Kidney capillary endothelial cell (primary cell): ENCODE measurements around the gene CELSR3.
A peak's percentile ranks its signal among the peaks of the same experiment; 100 is the strongest.

Source experiments
- DNase-seq: peaks from one replicate; pipeline ENCODE4 v3.0.0-alpha.2; 2018; ENCODE audit warnings: low spot score

The CELSR3 gene

DNA sequence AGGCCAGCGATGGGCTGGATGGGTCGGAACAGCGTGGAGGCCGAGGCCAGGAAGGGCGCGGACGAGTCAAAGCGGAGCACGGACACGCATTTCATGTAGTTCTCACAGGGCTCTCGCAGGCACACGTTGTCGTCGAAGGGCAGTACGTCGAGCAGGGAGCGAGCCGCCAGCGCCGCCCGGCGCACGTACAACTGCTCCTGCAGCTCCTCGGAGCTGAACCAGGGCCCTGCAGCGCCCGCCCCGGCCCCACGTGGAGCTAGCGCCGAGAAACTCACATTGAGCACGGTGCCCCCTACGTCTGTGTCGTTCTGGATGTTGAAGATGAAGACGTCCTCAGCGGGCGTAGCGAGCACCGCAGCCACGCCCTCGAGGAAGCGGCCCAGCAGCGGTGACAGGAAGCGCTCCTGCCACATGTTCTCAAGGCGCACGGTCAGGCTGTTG, 5.8 kb downstream of the CELSR3 start:
- DNase-seq = no peak

DNA sequence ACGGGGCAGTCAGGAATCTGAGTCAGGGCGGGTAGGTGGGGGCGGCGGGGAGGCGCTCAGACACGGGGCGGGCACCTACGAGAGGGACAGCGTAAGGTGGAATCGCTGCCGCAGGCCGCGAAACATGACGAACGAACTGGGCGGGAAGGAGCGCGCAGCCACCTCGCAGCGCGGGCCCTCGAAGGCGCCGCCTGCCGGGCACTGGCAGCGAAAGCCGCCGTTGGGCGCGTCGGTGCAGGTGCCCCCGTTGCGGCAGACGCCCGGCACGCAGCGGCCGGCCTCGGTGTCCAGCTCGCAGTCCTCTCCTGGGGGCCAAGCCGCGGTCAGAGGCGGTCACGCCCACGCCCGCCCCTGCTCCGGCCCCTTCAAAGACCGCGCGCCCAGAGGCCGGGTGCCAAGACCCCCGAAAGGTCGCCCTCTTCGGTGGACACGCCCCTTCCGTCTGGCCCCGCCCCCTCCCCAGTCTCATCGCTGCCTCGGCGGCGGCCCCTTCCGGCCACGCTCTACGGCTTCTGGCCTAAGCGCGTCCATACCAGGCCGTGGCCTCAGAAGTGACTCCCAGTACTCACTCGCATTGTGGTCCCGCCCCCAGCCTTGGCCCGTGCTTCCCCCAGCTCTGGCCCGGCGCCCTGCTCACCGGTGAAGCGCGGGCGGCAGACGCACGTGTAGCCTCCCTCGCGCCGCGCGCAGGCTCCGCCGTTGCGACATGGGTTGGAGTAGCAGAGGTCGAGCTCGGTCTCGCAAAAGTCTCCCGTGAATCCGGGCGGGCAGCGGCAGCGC, 6.4 kb downstream of the CELSR3 start:
- peak; percentile 81 for DNase-seq

DNA sequence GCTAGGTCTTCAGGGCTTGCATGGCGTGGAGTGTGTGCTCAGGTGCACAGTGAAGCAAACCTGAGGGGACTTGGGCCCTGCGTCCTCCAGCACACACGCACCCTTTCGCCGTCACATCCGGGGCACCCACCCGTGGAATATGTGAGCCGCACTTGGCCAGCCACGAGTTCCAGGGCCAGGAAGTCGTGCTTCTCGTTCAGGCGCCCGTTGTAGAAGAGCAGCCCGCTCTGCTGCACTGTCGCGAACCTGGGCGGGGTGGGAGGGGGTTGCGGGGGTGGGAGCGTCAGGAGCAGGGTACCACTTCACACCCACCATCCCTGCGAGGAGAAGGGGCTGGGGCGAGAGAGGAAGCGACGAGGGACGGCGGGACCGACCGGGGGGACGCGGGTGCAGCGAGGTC, 7.1 kb downstream of the CELSR3 start:
- no peak for DNase-seq

DNA sequence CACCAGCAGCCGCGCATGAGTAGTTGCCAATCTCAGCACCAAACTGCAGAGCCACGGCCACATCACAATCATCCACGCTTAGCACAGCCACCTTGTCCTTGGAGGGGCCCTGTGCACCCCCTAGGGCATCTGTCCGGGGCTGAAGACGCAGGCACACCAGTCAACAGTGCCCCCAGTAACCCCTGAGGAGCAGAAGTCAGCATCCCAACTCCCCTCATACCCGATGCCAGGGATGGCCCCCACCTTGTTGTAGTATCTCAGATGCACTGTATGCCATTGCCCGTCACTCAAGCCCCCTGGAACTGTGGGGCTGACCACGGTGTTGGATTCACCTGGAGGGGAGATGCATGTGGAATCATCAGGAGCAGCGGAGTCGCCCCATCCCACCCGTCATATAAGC, 7.6 kb downstream of the CELSR3 start:
- DNase-seq = no peak

DNA sequence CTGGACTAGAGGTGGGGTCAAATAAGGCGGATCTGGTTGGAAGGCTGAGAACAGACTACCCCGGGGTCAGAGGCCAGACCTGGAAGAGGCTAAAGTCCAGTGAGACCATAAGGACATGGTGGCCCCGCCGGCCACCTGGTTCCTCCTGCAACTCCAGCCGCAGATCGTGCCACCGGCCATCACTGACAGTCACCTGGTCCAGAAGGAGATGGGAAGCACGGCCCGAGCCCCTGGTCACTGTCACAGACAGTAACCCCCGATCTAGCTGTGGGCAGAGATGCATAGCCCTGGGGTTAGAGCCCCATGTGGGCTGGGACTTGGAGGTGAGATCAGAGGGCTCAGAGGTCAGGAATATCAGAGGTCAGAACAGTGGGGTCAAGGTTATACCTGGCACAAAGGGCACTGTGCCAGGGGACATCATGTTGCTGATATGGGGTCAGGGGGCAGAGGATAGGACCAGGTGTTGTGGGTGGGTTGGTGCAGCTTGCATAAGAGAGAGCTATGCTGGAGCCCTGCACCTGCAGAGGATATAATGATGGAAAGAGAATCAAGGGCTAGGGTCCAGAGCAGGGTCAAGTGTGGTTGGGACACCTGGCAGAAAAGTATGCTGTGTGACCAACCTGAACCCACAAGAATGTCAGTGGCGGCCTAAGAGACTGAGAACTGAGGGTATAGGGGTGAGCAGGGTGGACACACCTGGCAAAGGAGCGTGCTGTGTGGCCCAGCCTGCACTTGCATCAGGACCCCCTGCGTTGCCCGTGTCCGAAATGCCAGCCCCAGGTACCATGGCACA, 9.6 kb downstream of the CELSR3 start:
- no peak for DNase-seq

DNA sequence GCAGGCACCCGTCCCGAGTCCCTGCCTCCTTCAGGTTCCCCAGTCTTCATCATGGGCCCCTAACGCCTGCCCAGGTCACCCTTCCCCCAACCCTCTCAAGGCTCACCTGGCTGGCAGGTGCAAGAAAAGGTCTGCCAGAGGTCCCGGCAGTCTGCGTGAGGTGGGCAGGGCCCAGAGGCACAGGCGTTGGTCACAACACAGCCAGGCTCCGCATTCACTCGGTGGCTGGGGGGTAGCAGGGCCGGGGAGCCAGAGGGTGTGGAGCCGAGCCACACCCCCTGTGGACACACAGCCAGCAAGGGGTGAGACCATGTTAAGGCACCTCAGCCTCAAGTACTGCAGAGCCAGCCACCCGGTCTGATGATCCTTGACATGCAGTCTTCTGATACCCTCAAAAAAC, 10.9 kb downstream of the CELSR3 start:
- no peak for DNase-seq

DNA sequence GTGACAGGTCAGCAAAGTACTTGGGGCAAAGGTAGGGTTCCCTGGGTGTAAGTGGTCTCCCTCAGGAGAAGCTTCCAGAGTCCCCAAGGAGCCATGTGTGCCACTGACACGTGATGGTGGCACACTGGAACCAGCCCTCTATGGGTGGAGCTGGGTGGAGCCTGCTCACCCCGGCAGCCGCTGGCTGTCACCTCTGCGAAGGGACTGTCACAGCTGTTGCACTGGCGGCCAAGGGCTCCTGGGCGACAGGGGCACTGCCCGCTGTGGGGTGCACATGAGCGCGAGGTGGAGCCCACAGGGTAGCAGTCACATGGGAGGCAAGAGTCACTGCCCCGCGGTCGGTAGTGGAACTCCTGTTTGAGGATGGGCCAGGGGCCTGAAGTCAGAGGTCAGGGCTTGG, 12.0 kb downstream of the CELSR3 start:
- DNase-seq = no peak

DNA sequence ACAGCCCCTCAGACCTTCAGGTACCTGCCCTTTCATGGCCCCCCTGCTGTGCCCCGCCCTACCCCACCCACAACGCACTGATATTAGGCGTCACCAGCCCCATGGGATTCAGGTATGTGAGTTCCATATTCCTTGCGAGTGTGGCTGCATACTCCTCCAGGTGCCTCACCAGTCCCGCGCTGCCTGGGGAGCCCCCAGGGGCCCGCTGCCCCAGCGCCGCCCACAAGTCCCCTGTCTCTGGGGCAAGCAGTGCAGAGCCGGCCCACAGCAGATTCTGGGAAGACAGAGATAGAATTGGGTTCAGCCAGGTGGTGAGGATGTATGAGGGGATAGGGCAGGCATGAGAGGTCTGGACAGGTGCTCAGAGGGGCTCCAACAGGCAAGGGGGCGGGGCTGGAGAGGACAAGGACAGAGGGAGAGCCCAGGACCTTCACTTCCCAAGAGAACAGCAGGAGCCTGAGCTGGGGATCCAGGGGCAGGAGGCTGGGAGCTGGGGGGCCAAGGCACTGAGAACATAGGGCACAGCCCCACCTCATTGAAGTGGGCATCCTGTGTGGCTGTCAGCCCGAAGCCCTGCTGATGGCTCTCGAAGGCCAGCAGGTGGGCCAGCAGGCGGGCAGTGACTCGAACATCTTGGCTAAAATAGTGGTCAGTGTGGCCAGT, 14.4 kb downstream of the CELSR3 start:
- no peak for DNase-seq

DNA sequence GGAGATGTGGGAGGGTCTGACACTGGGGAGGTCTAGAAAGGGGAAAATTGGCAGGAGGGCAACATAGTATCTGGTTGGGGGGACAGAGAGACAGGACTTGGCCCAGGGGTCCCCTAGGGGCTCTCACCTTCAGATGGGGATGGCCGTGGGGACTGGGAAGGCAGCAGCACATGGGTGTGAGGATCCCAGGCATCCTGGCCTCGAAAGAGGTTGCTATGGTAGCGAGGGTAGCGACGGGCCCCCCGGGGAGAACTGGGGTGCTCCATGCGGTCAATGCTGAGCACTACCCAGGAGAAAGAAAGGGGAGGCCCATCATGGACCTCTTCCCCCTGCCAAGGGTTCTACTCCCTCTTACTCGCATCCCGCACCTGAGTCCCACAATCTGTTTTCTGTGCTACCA, 15.0 kb downstream of the CELSR3 start:
- DNase-seq = no peak

DNA sequence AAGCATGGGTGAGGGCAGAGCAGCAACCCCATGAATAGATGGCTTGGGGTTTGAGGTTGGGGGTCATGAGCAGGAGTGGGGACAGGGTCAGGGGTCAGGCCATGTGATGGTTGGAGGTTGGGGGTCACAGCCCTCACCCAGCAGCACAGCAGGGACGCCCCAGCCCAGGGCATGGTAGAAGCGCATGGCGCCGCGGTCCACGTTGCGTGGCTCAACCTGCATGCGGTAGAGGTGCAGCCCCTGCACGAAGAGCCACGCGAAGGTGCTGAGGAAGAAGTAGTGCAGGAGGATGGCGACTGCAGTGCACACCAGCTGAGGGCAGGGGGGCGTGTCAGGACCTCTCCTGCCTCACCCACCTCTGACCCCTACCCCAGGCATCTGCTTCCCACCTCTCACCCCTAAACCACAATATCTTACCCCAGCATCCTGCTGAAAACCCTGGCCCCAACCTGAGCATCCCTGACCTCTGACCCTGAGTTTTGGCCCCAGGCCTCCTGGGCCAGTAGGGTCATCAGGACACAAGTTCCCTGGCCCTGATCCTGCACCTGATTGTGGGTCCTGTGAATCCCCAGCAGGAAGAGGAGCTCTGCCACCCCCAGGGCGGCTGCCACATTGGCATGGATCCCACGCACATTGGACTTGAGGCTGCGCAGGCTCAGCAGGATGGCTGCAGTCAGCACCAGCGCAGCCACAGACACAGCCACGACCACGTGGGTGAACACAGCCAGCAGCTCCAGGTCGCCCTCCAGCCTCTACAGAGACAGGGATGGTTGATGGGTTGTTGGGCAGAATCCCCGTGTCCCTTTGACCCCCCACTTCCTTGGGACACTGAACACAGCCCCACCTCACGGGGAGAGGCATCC, 17.6 kb downstream of the CELSR3 start:
- no peak for DNase-seq

DNA sequence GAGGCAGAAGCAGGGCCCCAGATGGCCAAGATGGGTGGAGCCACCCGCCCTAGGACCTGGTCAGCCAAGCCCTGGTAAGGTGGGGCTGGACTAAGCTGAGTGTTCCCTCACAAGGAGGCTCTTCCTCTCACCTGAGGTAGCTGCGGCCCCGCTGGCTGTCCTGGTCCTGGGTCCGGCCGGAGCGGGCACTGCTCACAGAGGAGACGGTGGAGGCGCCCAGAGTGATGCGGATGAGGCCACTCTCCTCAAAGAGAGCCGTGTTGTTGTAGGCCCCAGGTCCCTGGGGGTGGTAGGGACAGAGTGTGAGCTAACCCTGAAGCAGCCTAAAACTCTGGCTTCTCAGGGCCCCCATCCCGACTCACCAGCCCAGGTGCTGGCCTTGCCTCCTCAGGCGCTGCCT, 20.1 kb downstream of the CELSR3 start:
- no peak for DNase-seq

DNA sequence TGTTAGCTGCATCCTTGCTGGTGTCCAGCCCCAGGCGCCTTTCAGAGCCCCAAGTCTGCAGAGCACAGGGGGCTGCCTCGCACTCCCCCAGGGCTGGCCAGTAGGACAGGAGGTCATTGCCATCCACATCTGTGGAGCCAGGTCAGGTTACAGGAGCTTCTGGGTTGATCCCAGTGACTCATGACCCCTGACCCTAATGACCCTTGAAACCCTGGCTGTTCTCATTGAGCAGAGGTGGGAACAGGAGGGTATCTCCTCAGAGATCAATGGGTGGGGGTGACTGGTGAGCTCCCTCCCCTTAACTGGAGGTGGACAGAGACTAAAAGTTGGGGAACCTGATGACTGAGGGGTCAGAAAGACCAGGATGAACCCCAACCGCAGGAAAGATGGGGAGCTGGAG, 21.3 kb downstream of the CELSR3 start:
- DNase-seq = no peak

DNA sequence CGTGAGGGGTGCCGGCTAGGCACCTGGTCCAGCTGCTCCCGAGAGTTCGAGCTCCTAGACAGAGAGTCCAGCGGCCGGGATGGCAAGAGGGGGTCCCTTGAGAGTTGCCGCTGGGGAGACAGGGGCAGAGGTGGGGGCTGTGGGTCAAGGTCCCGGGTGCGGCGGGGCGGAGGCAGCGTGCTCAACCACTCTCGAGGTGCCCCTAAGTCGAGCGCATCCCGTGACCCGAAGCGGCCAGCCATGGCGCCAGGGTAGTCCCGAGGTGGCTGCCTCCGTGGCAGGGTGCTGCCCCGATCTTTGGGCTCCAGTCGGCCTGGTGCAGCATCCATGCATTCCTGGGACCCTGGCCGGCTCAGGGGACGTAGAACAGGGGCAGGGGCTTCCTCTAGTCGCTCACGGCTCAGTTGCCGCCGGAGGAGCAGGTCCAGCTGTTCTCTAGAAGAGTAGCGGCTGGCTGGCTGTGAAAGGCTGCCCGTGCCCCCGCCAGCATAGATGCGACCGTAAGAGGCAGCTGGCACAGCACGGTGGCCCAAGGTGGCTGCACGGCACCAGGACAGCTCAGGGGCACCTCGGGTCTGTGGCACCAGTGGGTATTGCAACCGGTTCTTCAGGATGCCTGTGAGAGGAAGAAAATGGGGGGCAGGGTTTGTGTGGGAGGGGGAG, 22.6 kb downstream of the CELSR3 start:
- DNase-seq = no peak

DNA sequence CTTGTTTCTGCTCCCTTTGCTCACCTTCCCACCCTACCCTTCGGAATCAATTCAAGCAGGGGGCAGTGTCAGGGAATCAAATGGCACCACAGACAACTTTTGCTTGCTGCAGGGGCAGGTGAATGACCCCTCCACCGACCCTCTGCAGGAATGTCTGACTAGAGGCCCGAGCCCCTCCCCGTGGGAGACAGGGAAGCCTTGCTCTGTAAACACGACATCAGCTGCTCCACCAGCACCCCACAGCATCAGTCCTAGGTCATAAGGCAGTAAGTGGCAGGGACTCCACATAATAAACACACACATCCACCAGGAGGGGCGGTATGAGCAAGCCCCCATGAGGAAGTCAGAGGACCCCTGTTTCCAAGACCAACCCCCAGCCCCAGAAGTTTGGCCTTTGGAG, 25.4 kb downstream of the CELSR3 start:
- no peak for DNase-seq

DNA sequence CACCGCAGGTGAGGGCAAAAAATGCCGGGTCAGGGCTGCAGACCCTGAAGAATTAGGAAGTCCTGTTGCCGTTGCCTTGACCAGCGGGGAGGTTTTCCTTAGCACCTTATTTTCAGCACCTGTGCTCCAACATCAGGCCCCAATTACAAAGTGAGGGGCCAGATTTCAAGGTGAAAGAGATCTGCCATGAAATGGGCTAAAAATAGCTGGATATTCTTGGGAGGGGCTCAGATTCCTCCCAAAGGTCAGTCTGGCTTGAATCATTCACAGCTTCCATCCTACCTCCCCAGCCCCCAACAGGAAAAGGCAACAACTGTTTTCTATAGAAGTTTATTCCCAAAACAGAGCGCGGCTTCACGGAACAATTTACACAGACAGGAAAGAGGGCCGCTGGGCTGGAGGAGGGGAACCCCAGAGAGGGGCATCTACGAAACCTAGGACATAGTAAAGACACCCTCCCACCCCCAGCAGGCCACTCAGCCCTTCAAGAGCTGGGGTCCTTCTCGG, 26.5 kb downstream of the CELSR3 start:
- peak; percentile 40 for DNase-seq

DNA sequence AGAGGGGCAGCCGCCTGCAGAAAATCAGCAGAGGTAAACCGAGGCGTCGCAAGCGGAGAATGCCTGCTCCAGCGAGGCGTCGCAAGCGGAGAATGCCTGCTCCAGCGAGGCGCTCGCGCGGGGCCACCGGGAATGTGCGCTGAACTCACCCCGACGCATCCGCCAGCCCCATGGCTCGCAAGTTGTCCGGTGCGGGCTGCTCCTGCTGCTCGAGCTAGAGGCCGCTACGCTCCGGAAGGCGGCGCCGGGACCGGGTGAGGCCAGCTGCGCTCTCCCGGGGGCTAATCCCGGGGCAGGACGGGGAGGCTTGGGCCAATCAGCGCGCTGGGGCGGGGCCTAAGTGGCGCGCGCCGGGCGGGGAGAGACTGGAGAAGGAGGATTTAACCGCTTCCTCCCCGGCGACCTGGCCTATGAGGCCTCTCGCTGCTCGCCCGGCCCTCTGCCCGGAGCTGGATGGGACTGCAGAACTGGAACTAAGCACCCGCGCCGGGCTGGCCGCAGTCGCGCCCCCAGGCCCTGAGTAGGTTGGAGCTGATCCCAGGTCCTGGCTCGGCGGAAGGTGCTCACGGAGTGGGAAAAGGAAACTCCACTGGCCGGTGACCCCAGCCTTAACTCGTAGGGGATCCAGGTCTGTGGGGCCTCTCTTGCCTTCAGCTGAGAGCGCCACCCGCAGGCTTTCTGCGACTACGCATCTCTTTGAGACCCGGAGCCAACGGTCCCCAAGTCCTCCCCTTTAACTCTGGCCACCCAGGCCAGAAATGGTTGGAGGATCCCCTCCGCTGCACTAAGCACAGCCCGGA, 27.3 kb downstream of the CELSR3 start, which contains the start of gene SLC26A6:
Gene SLC26A6, minus strand, starts transcription at position 240 of the 800 bp plus-strand sequence. Its CDS starts 68 bp downstream, at position 172.
- DNase-seq = peak; percentile 94

DNA sequence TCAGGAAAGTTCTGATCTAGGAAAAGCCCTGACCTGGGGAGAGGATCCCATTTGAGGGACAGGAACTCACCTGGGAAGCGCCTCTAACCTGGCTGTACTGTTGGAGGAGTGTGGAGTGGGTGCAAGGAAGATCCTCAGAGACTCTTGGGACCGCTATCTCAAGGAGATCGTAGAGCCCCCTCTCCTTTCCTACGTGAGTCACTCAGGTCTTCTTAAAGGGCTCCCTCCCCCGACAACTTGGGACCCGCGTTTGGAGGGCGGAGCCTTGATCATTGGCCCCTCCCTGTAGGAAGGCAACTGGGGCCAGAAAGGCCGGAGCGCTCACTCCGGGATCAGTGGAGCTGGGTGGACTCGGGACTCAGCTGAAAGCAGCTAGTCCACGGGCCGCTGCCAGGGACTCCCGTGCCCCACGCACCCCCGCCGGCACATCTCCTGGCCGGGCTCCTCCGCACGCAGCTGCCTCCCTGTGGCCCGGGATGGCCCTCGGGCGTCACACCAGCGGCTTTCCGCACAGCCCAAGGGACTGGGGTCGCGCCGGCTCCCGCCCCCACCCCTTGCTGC, 27.9 kb downstream of the CELSR3 start:
- DNase-seq = peak; percentile 48

DNA sequence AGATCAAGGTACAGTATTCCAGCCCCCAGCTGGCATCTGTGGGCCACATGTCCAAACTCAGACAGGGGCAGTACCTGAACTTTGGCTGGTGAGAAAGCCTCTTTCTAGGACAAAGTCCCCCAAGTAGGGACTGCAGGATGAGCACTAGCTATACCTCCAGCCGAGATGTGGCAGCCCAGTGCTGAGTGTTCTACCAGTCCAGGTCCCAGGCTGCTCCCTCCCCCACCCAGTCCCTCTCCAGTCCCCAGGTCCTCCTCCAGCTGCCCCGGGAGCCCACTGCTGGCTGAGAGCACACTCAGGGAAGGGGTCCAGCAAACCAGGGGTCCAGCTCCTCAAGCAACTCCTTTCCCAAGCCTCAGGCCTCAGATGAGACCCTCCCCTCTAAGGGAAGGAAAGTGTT, 28.9 kb downstream of the CELSR3 start:
- DNase-seq = no peak

DNA sequence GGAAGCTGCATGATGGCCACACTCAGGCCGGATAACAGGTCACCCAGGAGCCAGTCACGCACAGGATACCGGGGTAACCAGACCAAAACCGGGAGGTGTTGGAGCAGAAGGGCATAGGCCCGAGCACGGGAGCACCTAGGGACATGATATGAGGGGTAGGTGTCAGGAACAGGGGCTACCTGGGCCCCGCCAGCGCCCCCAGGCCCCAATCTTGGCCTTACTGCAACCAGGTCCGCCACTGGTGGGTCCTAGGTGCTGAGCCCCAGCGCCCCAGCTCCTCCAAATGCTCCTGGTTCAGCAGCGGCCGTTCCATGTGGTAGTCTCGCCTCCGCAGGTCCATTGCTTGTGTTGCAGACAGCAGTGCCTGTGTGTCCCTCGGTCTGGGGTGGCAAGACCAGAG, 29.4 kb downstream of the CELSR3 start:
- DNase-seq = no peak
